Measurements from ENCODE around the gene KRT25. TPM values are rescaled to one million over a fixed set of nuclear protein-coding genes. Genes with fewer than 3 reads are reported as not detected.
A peak's percentile ranks its signal among the peaks of the same experiment; 100 is the strongest.

Gene KRT25
- total and polyA plus RNA-seq, 3 donors from 2014 or later = 1.2 to 1.6 (median 1.3) TPM

GRCh38 chr17:40791787-40792436, 36.8 kb upstream of the KRT25 start:
- 46 to 60% methylated on average over 6 of the region's 6 CpGs for WGBS, 2 donors
- Histone ChIP-seq H3K4me1 (peaks cover 13% of the 10 kb centered on the region), H3K27ac (no peak overlapping the region), H3K36me3 (ENCODE audit: low read depth, missing control alignments) (no peaks in the 10 kb centered on the region), H3K4me3 (no peak overlapping the region), H3K27me3 (no peaks in the 10 kb centered on the region), H3K9me3 (no peaks in the 10 kb centered on the region)
- no peak for TF ChIP-seq POLR2A (IDR thresholded peaks at IDR 0.05)
- TF ChIP-seq CTCF (IDR thresholded peaks at IDR 0.05) = peak; percentile 37 to 68 (median 58)
- DNase-seq = no peak
- intact Hi-C loops (cut with DNase I; ENCODE audit: low total_unique reads) = no loop called here

- 33 to 42% methylated on average over 1 of the region's 1 CpG for WGBS, 2 donors
- intact Hi-C loops (cut with DNase I; ENCODE audit: low total_unique reads) = no loop called here
These were observed 36.0 kb upstream of the KRT25 start for GRCh38 chr17:40791111-40791510.

GRCh38 chr17:40782450-40782849, 27.3 kb upstream of the KRT25 start, which contains the start of gene KRT27:
Gene KRT27 (minus strand): TSS chr17:40782550. CDS start chr17:40782493, 57 bp downstream.
- Histone ChIP-seq H3K4me3 (no peak within 1 kb of the TSS), H3K36me3 (ENCODE audit: low read depth, missing control alignments) (no peaks in the 10 kb centered on the region), H3K4me1 (peaks cover 8% of the 10 kb centered on the region), H3K27ac (no peak within 1 kb of the TSS), H3K27me3 (no peaks in the 10 kb centered on the region), H3K9me3 (no peaks in the 10 kb centered on the region)
- intact Hi-C loops (cut with DNase I; ENCODE audit: low total_unique reads) = no loop called here
- TF ChIP-seq POLR2A (IDR thresholded peaks at IDR 0.05) (no peak), CTCF (IDR thresholded peaks at IDR 0.05) (no peak)
- DNase-seq = no peak
- WGBS, 2 donors = 96 to 98% methylated on average over 4 of the region's 4 CpGs

More at GRCh38 chr17:40791111-40791510, 36.0 kb upstream of the KRT25 start:
- no peak overlapping the region for H3K27ac ChIP-seq
- no peaks in the 10 kb centered on the region for H3K9me3 ChIP-seq
- no peak for TF ChIP-seq POLR2A (IDR thresholded peaks at IDR 0.05)
- TF ChIP-seq CTCF (IDR thresholded peaks at IDR 0.05) = no peak
- no peak for DNase-seq
- H3K27me3 ChIP-seq = no peaks in the 10 kb centered on the region
- no peak overlapping the region for H3K4me3 ChIP-seq
- no peaks in the 10 kb centered on the region for H3K36me3 ChIP-seq (ENCODE audit: low read depth, missing control alignments)
- H3K4me1 ChIP-seq = peaks cover 13% of the 10 kb centered on the region

- Histone ChIP-seq H3K9me3 (no peaks in the 10 kb centered on the region), H3K36me3 (ENCODE audit: low read depth, missing control alignments) (no peaks in the 10 kb centered on the region), H3K4me3 (peak overlapping the region; percentile 15 to 22), H3K4me1 (no peaks in the 10 kb centered on the region), H3K27ac (no peak overlapping the region), H3K27me3 (no peaks in the 10 kb centered on the region)
- WGBS, 2 donors = 27 to 35% methylated on average over 11 to 37 of the region's 37 CpGs
- intact Hi-C loops (cut with DNase I; ENCODE audit: low total_unique reads) = no loop called here
- TF ChIP-seq CTCF (IDR thresholded peaks at IDR 0.05) (no peak), POLR2A (IDR thresholded peaks at IDR 0.05) (no peak)
- no peak for DNase-seq
These were observed 24.2 kb upstream of the KRT25 start for GRCh38 chr17:40779181-40779909.
